Retinal pigment epithelial cell (primary cell): ENCODE measurements around the gene ARHGEF11.

Source experiments
- DNase-seq: peaks from one replicate; pipeline ENCODE4 v3.0.0-alpha.2; 2010; ENCODE audit warnings: low read depth
- H3K4me3 ChIP-seq: 2 replicates; pipeline ENCODE4 v1.5.1; 2011; ENCODE audit warnings: mild to moderate bottlenecking, low read length, control low read depth, moderate library complexity
- TF ChIP-seq, protein P1 (sequence below): conservative IDR thresholded peaks from 2 replicates; pipeline ENCODE4 v1.5.1; 2011; ENCODE audit warnings: low read depth, low read length, control low read depth, inconsistent platforms

The ARHGEF11 gene

DNA sequence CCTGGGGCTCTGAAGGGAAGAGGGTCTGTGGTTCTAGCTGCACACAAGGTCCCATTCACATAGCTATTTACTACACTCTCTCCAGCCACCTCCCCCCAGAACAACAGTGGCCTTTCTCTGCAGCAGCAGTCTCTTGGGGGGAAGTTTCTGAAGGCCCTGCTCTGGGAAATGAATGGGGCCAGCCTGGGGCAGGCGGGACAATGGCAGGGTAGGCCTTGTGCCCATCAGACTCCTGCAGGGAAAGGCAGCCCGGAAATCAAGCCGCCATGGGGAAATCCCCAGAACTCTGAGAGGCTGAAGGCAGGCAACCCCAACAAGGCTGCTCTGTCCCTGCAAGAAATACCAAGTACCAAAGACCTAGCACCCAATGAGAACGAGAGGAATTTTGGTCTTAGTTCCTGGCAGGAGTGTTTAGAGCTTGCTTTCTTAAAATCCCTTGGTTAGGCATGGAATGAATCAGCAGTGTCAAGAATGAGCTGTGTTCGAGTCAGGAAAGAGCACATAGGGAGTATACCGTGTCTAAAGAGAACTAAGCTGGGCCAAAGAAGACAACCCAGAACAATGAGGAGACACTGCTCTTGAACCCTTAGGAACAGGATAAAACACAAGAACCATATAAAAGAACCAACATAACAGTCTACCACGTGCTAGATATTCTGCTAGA lies 11.3 kb downstream of the ARHGEF11 start:
- DNase-seq = no peak
- TF ChIP-seq, protein P1, sequence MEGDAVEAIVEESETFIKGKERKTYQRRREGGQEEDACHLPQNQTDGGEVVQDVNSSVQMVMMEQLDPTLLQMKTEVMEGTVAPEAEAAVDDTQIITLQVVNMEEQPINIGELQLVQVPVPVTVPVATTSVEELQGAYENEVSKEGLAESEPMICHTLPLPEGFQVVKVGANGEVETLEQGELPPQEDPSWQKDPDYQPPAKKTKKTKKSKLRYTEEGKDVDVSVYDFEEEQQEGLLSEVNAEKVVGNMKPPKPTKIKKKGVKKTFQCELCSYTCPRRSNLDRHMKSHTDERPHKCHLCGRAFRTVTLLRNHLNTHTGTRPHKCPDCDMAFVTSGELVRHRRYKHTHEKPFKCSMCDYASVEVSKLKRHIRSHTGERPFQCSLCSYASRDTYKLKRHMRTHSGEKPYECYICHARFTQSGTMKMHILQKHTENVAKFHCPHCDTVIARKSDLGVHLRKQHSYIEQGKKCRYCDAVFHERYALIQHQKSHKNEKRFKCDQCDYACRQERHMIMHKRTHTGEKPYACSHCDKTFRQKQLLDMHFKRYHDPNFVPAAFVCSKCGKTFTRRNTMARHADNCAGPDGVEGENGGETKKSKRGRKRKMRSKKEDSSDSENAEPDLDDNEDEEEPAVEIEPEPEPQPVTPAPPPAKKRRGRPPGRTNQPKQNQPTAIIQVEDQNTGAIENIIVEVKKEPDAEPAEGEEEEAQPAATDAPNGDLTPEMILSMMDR = no peak
- H3K4me3 ChIP-seq = no peak overlapping the region

DNA sequence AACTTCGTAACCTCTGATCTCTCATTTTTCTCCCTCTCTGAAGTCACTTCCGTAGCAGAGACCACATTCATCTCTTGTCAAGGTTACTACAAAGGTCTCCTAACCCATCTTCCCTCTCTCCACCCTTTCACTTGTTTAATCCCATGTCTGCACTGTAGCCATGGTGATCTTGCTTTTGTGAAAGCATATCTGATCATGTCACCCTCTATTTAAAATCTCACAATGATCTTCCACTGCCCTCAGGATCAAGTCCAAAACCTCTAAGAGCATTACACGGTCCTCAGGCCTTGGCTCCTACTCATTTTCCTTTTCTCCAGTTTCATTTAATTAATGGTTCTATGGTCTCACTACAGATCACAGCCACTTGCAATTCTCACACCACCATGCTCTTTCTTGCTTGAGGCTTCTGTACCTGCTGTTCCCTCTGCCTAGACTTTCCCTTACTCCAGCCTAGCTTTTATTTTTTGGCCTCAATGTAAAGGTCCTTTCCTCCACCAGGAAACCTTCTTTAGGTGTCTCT lies 12.1 kb downstream of the ARHGEF11 start:
- no peak for DNase-seq
- H3K4me3 ChIP-seq = no peak overlapping the region
- TF ChIP-seq, protein P1 = no peak

DNA sequence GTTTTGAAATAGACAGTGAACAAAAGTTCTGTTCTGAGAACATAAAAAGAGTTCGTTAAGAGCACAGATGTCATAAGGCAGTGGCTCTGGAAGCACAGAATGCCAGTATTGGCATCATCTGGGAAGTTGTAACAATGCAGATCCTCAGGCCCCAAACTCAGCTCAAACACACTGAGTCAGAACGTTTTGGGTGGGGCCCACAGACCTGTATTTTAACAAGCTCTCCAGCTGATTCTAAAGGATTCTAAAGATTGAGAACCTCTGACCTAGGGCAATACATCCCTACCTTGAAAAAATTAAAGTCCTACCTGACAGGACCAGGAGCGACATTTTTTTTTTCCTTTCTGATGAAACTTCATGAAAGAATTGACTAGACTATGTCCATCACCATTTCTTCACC lies 13.2 kb downstream of the ARHGEF11 start:
- TF ChIP-seq, protein P1 = no peak
- H3K4me3 ChIP-seq = no peak overlapping the region
- no peak for DNase-seq

DNA sequence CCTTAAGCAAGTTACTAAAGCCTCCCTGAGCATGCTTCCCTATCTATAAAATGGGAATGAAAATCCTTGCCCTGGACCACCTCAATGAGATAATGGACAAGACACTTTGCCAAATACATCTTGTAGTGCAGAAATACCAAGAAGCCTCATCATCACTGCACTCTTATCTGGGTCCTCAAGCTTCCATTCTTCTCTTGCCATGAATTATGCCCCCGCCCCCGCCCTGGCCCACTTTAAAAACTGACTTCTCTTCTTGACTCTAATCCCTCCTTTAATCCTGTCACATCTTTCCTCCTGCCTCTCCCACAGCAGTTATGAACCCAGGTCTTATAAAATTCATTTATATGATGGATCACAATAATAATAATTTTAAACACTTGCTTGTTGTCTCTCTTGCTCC lies 14.8 kb downstream of the ARHGEF11 start:
- DNase-seq = no peak
- H3K4me3 ChIP-seq = no peak overlapping the region
- TF ChIP-seq, protein P1 = no peak

DNA sequence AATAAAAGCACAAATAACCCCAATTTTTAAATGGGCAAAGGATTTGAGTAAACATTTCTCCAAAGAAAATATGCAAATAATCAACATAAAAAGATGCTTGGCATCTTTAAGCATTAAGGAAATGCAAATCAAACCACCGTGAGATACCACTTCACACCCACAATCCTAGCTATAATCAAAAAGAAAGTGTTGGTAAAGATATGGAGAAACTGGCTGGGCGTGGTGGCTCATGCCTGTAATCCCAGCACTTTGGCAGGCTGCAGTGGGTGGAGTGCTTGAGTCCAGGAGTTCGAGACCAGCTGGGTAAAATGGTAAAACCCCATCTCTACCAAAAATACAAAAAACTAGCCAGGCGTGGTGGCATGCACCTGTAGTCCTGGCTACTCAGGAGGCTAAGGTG lies 16.9 kb downstream of the ARHGEF11 start:
- no peak for DNase-seq
- TF ChIP-seq, protein P1 = no peak
- no peak overlapping the region for H3K4me3 ChIP-seq

DNA sequence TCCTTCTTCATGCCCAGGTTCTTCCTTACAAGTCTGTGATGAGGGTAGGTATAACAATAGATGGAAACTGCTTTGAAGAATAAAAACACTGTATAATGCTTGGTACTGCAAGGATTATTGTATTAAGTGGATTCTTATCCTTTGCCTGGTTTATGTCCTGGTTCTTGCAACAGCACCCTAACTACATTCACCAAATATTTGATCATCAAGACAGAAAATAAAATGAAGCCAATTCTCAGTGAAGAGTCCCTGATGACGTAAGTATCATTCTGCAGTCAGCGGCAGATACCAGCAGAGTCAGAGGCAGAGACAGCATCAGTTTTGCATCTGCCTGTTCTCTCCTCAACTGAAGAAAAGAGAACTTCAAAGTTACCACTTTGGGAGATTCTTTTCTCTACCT lies 19.7 kb downstream of the ARHGEF11 start:
- no peak overlapping the region for H3K4me3 ChIP-seq
- TF ChIP-seq, protein P1 = no peak
- no peak for DNase-seq

DNA sequence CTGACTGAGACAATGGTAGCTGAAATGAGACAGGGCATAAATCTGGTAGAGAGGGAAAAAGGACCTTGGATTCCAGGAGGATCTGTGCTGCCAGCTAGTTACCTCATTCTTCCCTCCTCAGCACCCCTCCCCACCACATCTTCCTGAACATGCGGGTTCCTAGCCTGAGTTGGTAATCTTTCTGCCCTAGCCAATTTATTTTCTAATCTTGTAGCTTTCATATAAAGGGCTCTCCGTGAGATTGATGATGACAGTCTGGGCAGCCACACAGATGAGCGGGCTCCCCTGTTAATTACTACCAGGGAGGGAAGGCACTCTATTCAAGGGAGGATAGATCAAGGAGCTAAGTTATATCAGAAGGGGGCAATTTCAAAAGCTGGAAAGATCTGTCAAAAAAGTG lies 20.2 kb downstream of the ARHGEF11 start:
- TF ChIP-seq, protein P1 = no peak
- no peak overlapping the region for H3K4me3 ChIP-seq
- no peak for DNase-seq
